Natural killer cell (primary cell): Measurements from ENCODE around the gene PPP1R14C. TPM values are rescaled to one million over a fixed set of nuclear protein-coding genes. Genes with fewer than 3 reads are reported as not detected.

Experiments
- ATAC-seq, 3 donors: fragments of 150-1000 bp in 2 of 3; fragments of 200-7000 bp in 1 of 3; cut with Tn5 transposase; 1 replicate in 1 of 3; 2 replicates in 2 of 3; pipeline ENCODE4 v1.10.0; 2021; ENCODE audit warnings: mild to moderate bottlenecking in 2 of 3, moderate library complexity in 2 of 3
- DNase-seq, 2 donors: peaks; one replicate each; pipeline versions ENCODE4 v3.0.0 to v3.0.0-alpha.2; 2013 to 2021; ENCODE audit warnings: mixed read lengths in 1 of 2
- H3K27ac ChIP-seq: one replicate; pipeline ENCODE4 v1.5.1; 2013; ENCODE audit warnings: mild to moderate bottlenecking, low read length
- H3K27me3 ChIP-seq: one replicate; pipeline ENCODE4 v1.6.1; 2013; ENCODE audit warnings: low read length; ENCODE audit not compliant: control insufficient read depth, insufficient read depth
- H3K36me3 ChIP-seq: one replicate; pipeline ENCODE4 v1.6.1; 2013; ENCODE audit warnings: low read length; ENCODE audit not compliant: control insufficient read depth, insufficient read depth
- H3K4me1 ChIP-seq: one replicate; pipeline ENCODE4 v1.6.1; 2013; ENCODE audit warnings: low read length; ENCODE audit not compliant: control insufficient read depth, insufficient read depth
- H3K4me3 ChIP-seq: one replicate; pipeline ENCODE4 v1.5.1; 2013; ENCODE audit warnings: low read length
- H3K9me3 ChIP-seq: one replicate; pipeline ENCODE4 v1.6.1; 2013; ENCODE audit warnings: low read length; ENCODE audit not compliant: control insufficient read depth, insufficient read depth
- H3K27ac Mint-ChIP-seq, 2 donors: one replicate each; pipeline ENCODE4 v1.8.0; 2022; ENCODE audit warnings: mild to moderate bottlenecking in 2 of 2, mixed read lengths in 2 of 2, moderate library complexity in 1 of 2
- H3K27me3 Mint-ChIP-seq, 2 donors: one replicate each; pipeline ENCODE4 v1.8.0; 2022; ENCODE audit warnings: low read depth in 2 of 2, mixed read lengths in 2 of 2
- H3K36me3 Mint-ChIP-seq: one replicate; pipeline ENCODE4 v1.8.0; 2022; ENCODE audit warnings: mixed read lengths
- H3K4me1 Mint-ChIP-seq, 2 donors: one replicate each; pipeline ENCODE4 v1.8.0; 2022; ENCODE audit warnings: mixed read lengths in 2 of 2
- H3K4me3 Mint-ChIP-seq: one replicate; pipeline ENCODE4 v1.8.0; 2022; ENCODE audit warnings: mild to moderate bottlenecking, moderate library complexity, mixed read lengths
- H3K9me3 Mint-ChIP-seq, 2 donors: one replicate each; pipeline ENCODE4 v1.8.0; 2022; ENCODE audit warnings: mixed read lengths in 2 of 2
- WGBS: methylation state at CpG from one replicate; pipeline ENCODE4 v1.1.7; 2013; ENCODE audit warnings: missing lambda C conversion rate; ENCODE audit not compliant: insufficient coverage; 5-methylcytosine and 5-hydroxymethylcytosine counted together
- intact Hi-C: fragments of 100-400 bp; cut with micrococcal nuclease; formaldehyde crosslinking; loops from one replicate; pipeline ENCODE4 v1.14.2; 2022
- total RNA-seq, 4 donors: library from RNA; stranded (reverse); fragments of 120-200 nt in 1 of 4; gene quantifications; one replicate each; pipeline versions ENCODE4 v1.2.3 to v1.2.4, GENCODE V29; 2013 to 2022
- TF ChIP-seq, protein P1 (sequence below): fragments of 200-600 bp; IDR thresholded peaks from one replicate; pipeline ENCODE4 v1.8.0; 2022; ENCODE audit warnings: antibody characterized with exemption

Gene PPP1R14C
- total RNA-seq, 3 donors from 2014 or later (not counting 1 experiment from before 2014, with no cell fraction given): not detected

DNA sequence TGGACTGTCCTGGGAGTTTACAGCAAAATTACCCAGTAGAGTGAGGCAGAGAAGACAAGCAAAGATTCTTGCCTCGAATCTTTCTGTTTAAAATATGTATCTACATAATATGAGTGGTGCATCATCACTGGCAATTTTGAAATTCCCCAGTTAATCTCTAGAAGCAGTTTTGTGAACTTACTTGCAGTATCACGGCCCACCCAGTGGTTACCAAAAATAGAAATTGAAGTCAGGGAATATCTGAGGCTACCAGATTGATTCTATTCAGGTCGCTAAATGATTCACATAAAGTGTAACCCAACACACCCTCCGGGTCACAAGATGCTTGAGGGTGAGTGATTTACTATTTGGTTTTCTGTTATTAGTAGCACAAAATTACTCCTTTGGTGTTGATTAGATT lies 111.9 kb downstream of the PPP1R14C start:
- Mint-ChIP-seq H3K4me1 (no peaks in the 10 kb centered on the region), H3K9me3 (no peaks in the 10 kb centered on the region), H3K27ac (no peak overlapping the region), H3K4me3 (no peak overlapping the region), H3K36me3 (no peaks in the 10 kb centered on the region), H3K27me3 (peaks cover 16 to 26% of the 10 kb centered on the region in 2 donors)
- DNase-seq: no peak
- Histone ChIP-seq H3K4me3 (no peak overlapping the region), H3K36me3 (no peaks in the 10 kb centered on the region), H3K27ac (no peak overlapping the region), H3K27me3 (peaks cover 4% of the 10 kb centered on the region), H3K4me1 (no peaks in the 10 kb centered on the region), H3K9me3 (no peaks in the 10 kb centered on the region)
- intact Hi-C loops: no loop called here
- ATAC-seq: no peak
- WGBS: 74% methylated on average over 2 of the region's 4 CpGs
- TF ChIP-seq, protein P1, sequence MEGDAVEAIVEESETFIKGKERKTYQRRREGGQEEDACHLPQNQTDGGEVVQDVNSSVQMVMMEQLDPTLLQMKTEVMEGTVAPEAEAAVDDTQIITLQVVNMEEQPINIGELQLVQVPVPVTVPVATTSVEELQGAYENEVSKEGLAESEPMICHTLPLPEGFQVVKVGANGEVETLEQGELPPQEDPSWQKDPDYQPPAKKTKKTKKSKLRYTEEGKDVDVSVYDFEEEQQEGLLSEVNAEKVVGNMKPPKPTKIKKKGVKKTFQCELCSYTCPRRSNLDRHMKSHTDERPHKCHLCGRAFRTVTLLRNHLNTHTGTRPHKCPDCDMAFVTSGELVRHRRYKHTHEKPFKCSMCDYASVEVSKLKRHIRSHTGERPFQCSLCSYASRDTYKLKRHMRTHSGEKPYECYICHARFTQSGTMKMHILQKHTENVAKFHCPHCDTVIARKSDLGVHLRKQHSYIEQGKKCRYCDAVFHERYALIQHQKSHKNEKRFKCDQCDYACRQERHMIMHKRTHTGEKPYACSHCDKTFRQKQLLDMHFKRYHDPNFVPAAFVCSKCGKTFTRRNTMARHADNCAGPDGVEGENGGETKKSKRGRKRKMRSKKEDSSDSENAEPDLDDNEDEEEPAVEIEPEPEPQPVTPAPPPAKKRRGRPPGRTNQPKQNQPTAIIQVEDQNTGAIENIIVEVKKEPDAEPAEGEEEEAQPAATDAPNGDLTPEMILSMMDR: no peak

DNA sequence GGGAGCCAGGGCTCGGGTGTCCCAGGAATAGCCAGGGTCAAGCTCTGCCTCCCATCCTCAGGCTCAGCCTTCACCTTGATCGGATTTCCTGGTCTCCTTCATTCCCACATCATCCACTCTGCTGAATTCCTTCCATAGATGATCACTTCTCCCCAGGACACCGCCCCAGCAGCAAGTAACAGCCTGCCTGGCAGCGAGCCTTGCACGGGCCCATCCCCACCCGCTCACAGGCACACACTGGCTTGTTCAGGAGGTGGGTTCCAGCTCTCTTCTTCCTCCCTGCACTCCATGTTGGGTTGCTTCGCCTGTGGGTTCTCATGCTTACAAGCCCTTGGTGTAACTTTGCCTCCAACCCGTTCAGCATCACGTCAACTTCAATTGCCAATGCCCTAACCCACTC lies 113.0 kb downstream of the PPP1R14C start:
- H3K27me3 Mint-ChIP-seq: peaks cover 16 to 26% of the 10 kb centered on the region in 2 donors
- ATAC-seq (no peak), DNase-seq (no peak)
- H3K9me3 Mint-ChIP-seq: no peaks in the 10 kb centered on the region
- no peaks in the 10 kb centered on the region for H3K4me1 Mint-ChIP-seq
- H3K27ac ChIP-seq: no peak overlapping the region
- WGBS: 95% methylated on average over 9 of the region's 9 CpGs
- H3K27ac Mint-ChIP-seq: no peak overlapping the region
- H3K4me3 ChIP-seq: no peak overlapping the region
- no peaks in the 10 kb centered on the region for H3K4me1 ChIP-seq
- H3K36me3 ChIP-seq: no peaks in the 10 kb centered on the region
- H3K9me3 ChIP-seq: no peaks in the 10 kb centered on the region
- TF ChIP-seq, protein P1: no peak
- peaks cover 4% of the 10 kb centered on the region for H3K27me3 ChIP-seq
- no peaks in the 10 kb centered on the region for H3K36me3 Mint-ChIP-seq
- H3K4me3 Mint-ChIP-seq: no peak overlapping the region
- intact Hi-C loops: no loop called here

DNA sequence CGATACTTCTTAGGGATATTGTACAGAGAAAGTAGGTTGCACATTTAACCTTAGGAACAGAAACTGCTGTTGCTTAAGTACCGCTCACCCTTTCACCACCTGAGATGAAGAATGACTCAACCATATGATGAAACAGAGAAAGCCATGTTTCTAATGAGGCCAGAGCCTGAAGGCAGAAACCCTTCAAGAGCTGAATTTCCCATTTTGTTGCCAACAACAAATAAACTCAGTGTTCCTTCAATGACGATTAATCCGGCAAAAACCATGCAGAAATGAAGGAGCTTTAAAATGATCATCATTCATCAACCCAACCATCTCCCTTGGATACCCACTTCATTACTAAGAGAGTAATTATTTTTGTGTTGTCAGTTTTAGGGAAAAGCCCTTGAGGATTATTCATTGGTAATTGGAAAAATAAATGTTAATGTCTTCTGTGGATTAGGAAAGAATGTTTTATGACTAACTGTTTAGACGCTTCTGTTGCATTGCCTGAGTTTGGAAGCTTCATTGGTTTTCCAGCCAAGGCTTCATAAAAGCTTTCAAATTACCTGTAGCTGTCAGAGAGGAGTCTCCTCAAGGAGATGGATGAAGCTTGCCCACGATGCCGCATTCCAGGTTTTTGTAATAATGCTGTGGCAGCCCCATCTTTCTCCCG lies 113.9 kb downstream of the PPP1R14C start:
- Mint-ChIP-seq H3K4me3 (no peak overlapping the region), H3K27ac (no peak overlapping the region), H3K36me3 (no peaks in the 10 kb centered on the region), H3K27me3 (peaks cover 19 to 26% of the 10 kb centered on the region in 2 donors), H3K4me1 (no peaks in the 10 kb centered on the region), H3K9me3 (no peaks in the 10 kb centered on the region)
- intact Hi-C loops: no loop called here
- 83% methylated on average over 7 of the region's 8 CpGs for WGBS
- no peak overlapping the region for H3K4me3 ChIP-seq
- H3K36me3 ChIP-seq: no peaks in the 10 kb centered on the region
- no peaks in the 10 kb centered on the region for H3K4me1 ChIP-seq
- H3K9me3 ChIP-seq: no peaks in the 10 kb centered on the region
- peaks cover 4% of the 10 kb centered on the region for H3K27me3 ChIP-seq
- no peak for ATAC-seq
- TF ChIP-seq, protein P1: no peak
- no peak for DNase-seq
- H3K27ac ChIP-seq: no peak overlapping the region

DNA sequence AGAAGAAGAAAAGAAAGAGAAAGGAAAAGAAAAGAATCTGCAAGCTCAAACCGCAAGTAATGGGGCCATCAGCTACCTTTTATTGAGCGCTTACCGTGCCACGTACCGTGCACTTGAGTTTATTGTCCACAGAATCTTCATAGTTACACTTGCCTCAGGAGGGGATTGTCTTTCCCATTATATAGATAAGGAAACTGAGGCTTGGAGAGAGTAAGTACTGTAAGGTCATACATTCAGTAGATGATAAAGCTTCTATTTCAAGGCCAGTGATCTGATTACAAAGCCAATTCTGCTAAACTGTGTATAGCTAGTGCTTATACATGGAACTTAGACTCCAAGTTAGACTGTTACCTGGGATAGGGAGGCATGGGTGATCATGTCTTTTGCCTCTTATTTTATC lies 115.5 kb downstream of the PPP1R14C start:
- H3K36me3 Mint-ChIP-seq: no peaks in the 10 kb centered on the region
- H3K27ac Mint-ChIP-seq: no peak overlapping the region
- H3K27ac ChIP-seq: no peak overlapping the region
- no peaks in the 10 kb centered on the region for H3K4me1 Mint-ChIP-seq
- H3K4me3 ChIP-seq: no peak overlapping the region
- peaks cover 14 to 18% of the 10 kb centered on the region in 2 donors for H3K27me3 Mint-ChIP-seq
- no peaks in the 10 kb centered on the region for H3K9me3 Mint-ChIP-seq
- no peaks in the 10 kb centered on the region for H3K36me3 ChIP-seq
- intact Hi-C loops: no loop called here
- H3K27me3 ChIP-seq: peaks cover 4% of the 10 kb centered on the region
- ATAC-seq (no peak), DNase-seq (no peak)
- no peak overlapping the region for H3K4me3 Mint-ChIP-seq
- TF ChIP-seq, protein P1: no peak
- peaks cover under 1% of the 10 kb centered on the region for H3K9me3 ChIP-seq
- WGBS: 98% methylated on average over 5 of the region's 5 CpGs
- H3K4me1 ChIP-seq: peaks cover 4% of the 10 kb centered on the region
